Mesenchymal stem cell (in vitro differentiated cells and primary cell): Measurements from ENCODE around the gene MMP7. TPM values are rescaled to one million over a fixed set of nuclear protein-coding genes. Genes with fewer than 3 reads are reported as not detected.

ENCODE experiments used
- DNase-seq: peaks from one replicate; pipeline ENCODE4 v3.0.0-alpha.2; 2013
- H2AFZ ChIP-seq: one replicate; pipeline ENCODE4 v1.6.1; 2013; ENCODE audit warnings: low read depth, mild to moderate bottlenecking, control low read depth, inconsistent platforms, low read length, moderate library complexity
- H2AK5ac ChIP-seq: 2 replicates; pipeline ENCODE4 v1.6.1; 2013; ENCODE audit warnings: low read length, moderate library complexity, mild to moderate bottlenecking, inconsistent platforms; ENCODE audit not compliant: severe bottlenecking
- H2BK120ac ChIP-seq: one replicate; pipeline ENCODE4 v1.6.1; 2013; ENCODE audit warnings: low read depth, mild to moderate bottlenecking, inconsistent platforms, low read length, moderate library complexity
- H2BK12ac ChIP-seq, 2 experiments: one replicate each; pipeline ENCODE4 v1.6.1; 2013; ENCODE audit warnings: inconsistent platforms in 2 of 2, low read length in 2 of 2, mild to moderate bottlenecking in 2 of 2, moderate library complexity in 2 of 2, control low read depth in 1 of 2
- H2BK15ac ChIP-seq: one replicate; pipeline ENCODE4 v1.6.1; 2013; ENCODE audit warnings: mild to moderate bottlenecking, low read depth, inconsistent platforms; ENCODE audit not compliant: poor library complexity, severe bottlenecking
- H2BK5ac ChIP-seq: 2 replicates; pipeline ENCODE4 v1.6.1; 2013; ENCODE audit warnings: low read depth, mild to moderate bottlenecking, low read length, control low read depth, inconsistent platforms; ENCODE audit not compliant: poor library complexity, severe bottlenecking
- H3K14ac ChIP-seq, 2 experiments: one replicate each; pipeline ENCODE4 v1.6.1; 2013; ENCODE audit warnings: inconsistent platforms in 2 of 2, low read length in 2 of 2, control low read depth in 1 of 2, mild to moderate bottlenecking in 1 of 2, moderate library complexity in 1 of 2
- H3K18ac ChIP-seq, 2 experiments: one replicate each; pipeline ENCODE4 v1.6.1; 2013; ENCODE audit warnings: inconsistent platforms in 2 of 2, low read length in 2 of 2, control low read depth in 1 of 2, low read depth in 1 of 2, mild to moderate bottlenecking in 1 of 2
- H3K23ac ChIP-seq, 2 experiments: one replicate each; pipeline ENCODE4 v1.6.1; 2013; ENCODE audit warnings: inconsistent platforms in 2 of 2, low read length in 2 of 2, mild to moderate bottlenecking in 2 of 2, moderate library complexity in 2 of 2, control low read depth in 1 of 2
- H3K27ac ChIP-seq: 2 replicates; pipeline ENCODE4 v1.5.1; 2013; ENCODE audit warnings: mild to moderate bottlenecking, moderate library complexity, low read length, control low read depth, inconsistent platforms; ENCODE audit not compliant: poor library complexity, severe bottlenecking
- H3K27me3 ChIP-seq, 2 experiments: 2 replicates each; pipeline versions ENCODE4 v1.6.1 to v1.7.0; 2013; ENCODE audit warnings: low read length in 2 of 2, mild to moderate bottlenecking in 2 of 2, moderate library complexity in 2 of 2, control low read depth in 1 of 2, inconsistent platforms in 1 of 2; ENCODE audit not compliant: control insufficient read depth in 1 of 2, insufficient read depth in 1 of 2
- H3K36me3 ChIP-seq, 2 experiments: 2 replicates each; pipeline versions ENCODE4 v1.6.1 to v1.7.0; 2013; ENCODE audit warnings: low read length in 2 of 2, control low read depth in 1 of 2, inconsistent platforms in 1 of 2, low read depth in 1 of 2, mild to moderate bottlenecking in 1 of 2; ENCODE audit not compliant: insufficient read depth in 2 of 2, control insufficient read depth in 1 of 2
- H3K4ac ChIP-seq, 2 experiments: one replicate each; pipeline ENCODE4 v1.6.1; 2013; ENCODE audit warnings: inconsistent platforms in 2 of 2, low read length in 2 of 2, mild to moderate bottlenecking in 2 of 2, moderate library complexity in 2 of 2, control low read depth in 1 of 2, low read depth in 1 of 2
- H3K4me1 ChIP-seq: 2 replicates; pipeline ENCODE4 v1.6.1; 2013; ENCODE audit warnings: low read depth, low read length, control low read depth; ENCODE audit not compliant: control insufficient read depth, insufficient read depth
- H3K4me2 ChIP-seq: 2 replicates; pipeline ENCODE4 v1.6.1; 2013; ENCODE audit warnings: low read length, mild to moderate bottlenecking, inconsistent platforms; ENCODE audit not compliant: poor library complexity, severe bottlenecking
- H3K4me3 ChIP-seq, 2 experiments: 2 replicates each; pipeline versions ENCODE4 v1.5.1 to v1.7.0; 2013; ENCODE audit warnings: low read length in 2 of 2, mild to moderate bottlenecking in 2 of 2, control low read depth in 1 of 2, low read depth in 1 of 2; ENCODE audit not compliant: insufficient read depth in 1 of 2
- H3K79me1 ChIP-seq: replicated peaks from 2 replicates; pipeline ENCODE4 v1.6.1; 2013; ENCODE audit warnings: mild to moderate bottlenecking, control low read depth, low read length, inconsistent platforms; ENCODE audit not compliant: poor library complexity, severe bottlenecking
- H3K9ac ChIP-seq: 2 replicates; pipeline ENCODE4 v1.7.0; 2013; ENCODE audit warnings: mild to moderate bottlenecking, low read length, moderate library complexity
- H3K9me3 ChIP-seq: 2 replicates; pipeline ENCODE4 v1.7.0; 2013; ENCODE audit warnings: mild to moderate bottlenecking, low read length; ENCODE audit not compliant: control insufficient read depth
- H4K8ac ChIP-seq: one replicate; pipeline ENCODE4 v1.6.1; 2013; ENCODE audit warnings: inconsistent platforms, mild to moderate bottlenecking, low read length, moderate library complexity
- H4K91ac ChIP-seq: one replicate; pipeline ENCODE4 v1.6.1; 2013; ENCODE audit warnings: mild to moderate bottlenecking, low read length, inconsistent platforms
- WGBS: methylation state at CpG from one replicate; pipeline ENCODE4 v1.1.7; 2013; ENCODE audit warnings: mixed read lengths; 5-methylcytosine and 5-hydroxymethylcytosine counted together
- polyA plus RNA-seq, 2 experiments: library from polyadenylated mRNA; stranded (reverse); fragments of 200-250 nt; gene quantifications; one replicate each; pipeline ENCODE4 v1.2.3, GENCODE V29; 2013

MMP7 gene
- polyA plus RNA-seq (2013, experiment 1 of 2): not detected
- polyA plus RNA-seq (2013, experiment 2 of 2): not detected

DNA sequence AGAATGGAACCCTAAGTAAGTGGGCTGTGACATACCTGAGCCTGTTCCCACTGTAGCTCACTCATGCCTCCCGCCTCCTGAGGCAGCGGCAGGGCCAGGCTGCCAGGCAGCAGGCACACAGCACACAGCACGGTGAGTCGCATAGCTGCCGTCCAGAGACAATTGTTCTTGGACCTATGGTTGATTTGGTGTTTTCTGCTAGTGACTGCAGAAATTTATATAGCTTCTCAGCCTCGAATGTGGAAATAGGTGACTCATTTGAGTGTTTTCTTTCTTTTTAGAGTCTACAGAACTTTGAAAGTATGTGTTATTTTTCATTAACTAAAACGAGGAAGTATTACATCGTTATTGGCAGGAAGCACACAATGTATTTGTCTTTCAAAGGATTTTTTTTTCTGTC, at the start of gene MMP7:
Gene MMP7, minus strand, starts transcription at position 190 of the 400 bp plus-strand sequence. Its CDS starts 47 bp downstream, at position 143.
- Histone ChIP-seq H3K36me3 (no peaks in the 10 kb centered on the region), H3K23ac (no peak within 1 kb of the TSS), H3K4me3 (no peak within 1 kb of the TSS), H3K18ac (peak within 1 kb of the TSS in 1 of 2 experiments; percentile 28), H4K8ac (no peak within 1 kb of the TSS), H2AK5ac (no peak within 1 kb of the TSS), H3K9me3 (no peaks in the 10 kb centered on the region), H2BK5ac (no peak within 1 kb of the TSS), H3K4me2 (peak within 1 kb of the TSS; percentile 5), H3K79me1 (no peaks in the 10 kb centered on the region), H2BK12ac (no peak within 1 kb of the TSS), H2AFZ (peak within 1 kb of the TSS; percentile 0), H3K4ac (no peak within 1 kb of the TSS), H2BK120ac (no peak within 1 kb of the TSS), H3K4me1 (peaks cover 4% of the 10 kb centered on the region), H4K91ac (no peak within 1 kb of the TSS), H3K14ac (no peak within 1 kb of the TSS), H3K9ac (no peak within 1 kb of the TSS), H3K27me3 (no peaks in the 10 kb centered on the region), H2BK15ac (no peak within 1 kb of the TSS), H3K27ac (peak within 1 kb of the TSS; percentile 33)
- peak; percentile 56 for DNase-seq
- WGBS: 73% methylated on average over 8 of the region's 8 CpGs

DNA sequence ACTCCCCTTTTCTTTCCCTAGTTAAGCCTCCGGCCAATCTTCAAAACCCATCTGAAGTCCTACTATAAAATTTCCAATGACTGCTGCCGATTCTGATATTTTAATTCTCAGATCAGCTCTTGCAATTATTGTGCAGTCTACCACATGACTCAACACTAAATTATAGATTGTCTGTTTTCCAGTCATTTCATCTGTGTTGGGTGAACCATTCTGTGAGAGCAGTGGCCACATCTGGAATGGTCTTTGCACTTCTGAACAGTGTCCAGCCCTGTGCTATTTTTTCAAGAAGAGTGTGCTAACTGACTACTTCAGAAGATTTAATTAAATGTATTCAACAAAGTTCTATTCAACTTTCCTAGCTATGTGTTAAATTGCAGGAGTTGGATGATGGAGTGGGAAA, 47.2 kb upstream of the MMP7 start:
- no peak overlapping the region for H3K27ac ChIP-seq
- no peaks in the 10 kb centered on the region for H3K36me3 ChIP-seq
- no peak for DNase-seq
- no peak overlapping the region for H2BK5ac ChIP-seq
- no peak overlapping the region for H2BK15ac ChIP-seq
- no peak overlapping the region for H3K4ac ChIP-seq
- H3K9me3 ChIP-seq: no peaks in the 10 kb centered on the region
- H3K9ac ChIP-seq: no peak overlapping the region
- no peak overlapping the region for H4K8ac ChIP-seq
- no peak overlapping the region for H4K91ac ChIP-seq
- no peak overlapping the region for H3K18ac ChIP-seq
- H3K14ac ChIP-seq: no peak overlapping the region
- H2AFZ ChIP-seq: no peak overlapping the region
- no peak overlapping the region for H2AK5ac ChIP-seq
- no peak overlapping the region for H3K23ac ChIP-seq
- H3K27me3 ChIP-seq: no peaks in the 10 kb centered on the region
- no peak overlapping the region for H2BK12ac ChIP-seq
- WGBS: 90% methylated on average over 2 of the region's 2 CpGs
- H3K79me1 ChIP-seq: no peaks in the 10 kb centered on the region
- H2BK120ac ChIP-seq: no peak overlapping the region
- H3K4me3 ChIP-seq: no peak overlapping the region
- H3K4me1 ChIP-seq: peaks cover 4% of the 10 kb centered on the region
- H3K4me2 ChIP-seq: no peak overlapping the region

- no peak overlapping the region for H2BK120ac ChIP-seq
- H2BK12ac ChIP-seq: no peak overlapping the region
- no peaks in the 10 kb centered on the region for H3K27me3 ChIP-seq
- H3K36me3 ChIP-seq: no peaks in the 10 kb centered on the region
- H2BK5ac ChIP-seq: no peak overlapping the region
- no peak overlapping the region for H4K8ac ChIP-seq
- H3K79me1 ChIP-seq: no peaks in the 10 kb centered on the region
- H3K18ac ChIP-seq: no peak overlapping the region
- no peak overlapping the region for H4K91ac ChIP-seq
- H3K4me1 ChIP-seq: peaks cover 4% of the 10 kb centered on the region
- H3K4me2 ChIP-seq: no peak overlapping the region
- H2BK15ac ChIP-seq: no peak overlapping the region
- H3K23ac ChIP-seq: no peak overlapping the region
- no peak overlapping the region for H2AK5ac ChIP-seq
- no peaks in the 10 kb centered on the region for H3K9me3 ChIP-seq
- H3K4ac ChIP-seq: no peak overlapping the region
- no peak overlapping the region for H2AFZ ChIP-seq
- no peak overlapping the region for H3K4me3 ChIP-seq
- peak; percentile 33 for DNase-seq
- H3K9ac ChIP-seq: no peak overlapping the region
- H3K14ac ChIP-seq: no peak overlapping the region
- no peak overlapping the region for H3K27ac ChIP-seq
Observed at GRCh38 chr11:102577182-102577581, 46.6 kb upstream of the MMP7 start.

- no peak overlapping the region for H3K23ac ChIP-seq
- no peak overlapping the region for H3K18ac ChIP-seq
- H3K14ac ChIP-seq: no peak overlapping the region
- H3K4me2 ChIP-seq: no peak overlapping the region
- H2BK15ac ChIP-seq: no peak overlapping the region
- no peak for DNase-seq
- no peak overlapping the region for H2BK5ac ChIP-seq
- no peaks in the 10 kb centered on the region for H3K27me3 ChIP-seq
- no peak overlapping the region for H2BK120ac ChIP-seq
- H3K27ac ChIP-seq: no peak overlapping the region
- H3K4ac ChIP-seq: no peak overlapping the region
- no peaks in the 10 kb centered on the region for H3K36me3 ChIP-seq
- no peaks in the 10 kb centered on the region for H3K9me3 ChIP-seq
- H2AK5ac ChIP-seq: no peak overlapping the region
- no peak overlapping the region for H2BK12ac ChIP-seq
- peaks cover 4% of the 10 kb centered on the region for H3K4me1 ChIP-seq
- WGBS: 100% methylated on average over 2 of the region's 3 CpGs
- H3K4me3 ChIP-seq: no peak overlapping the region
- H3K9ac ChIP-seq: no peak overlapping the region
- H4K91ac ChIP-seq: no peak overlapping the region
- no peaks in the 10 kb centered on the region for H3K79me1 ChIP-seq
- no peak overlapping the region for H4K8ac ChIP-seq
- no peak overlapping the region for H2AFZ ChIP-seq
Observed at GRCh38 chr11:102576350-102576749, 45.8 kb upstream of the MMP7 start.
